SK-MEL-5 (cell line): ENCODE data around the gene SLC17A3. TPM values are rescaled to one million over a fixed set of nuclear protein-coding genes. Genes with fewer than 3 reads are reported as not detected.

Experiments
- DNase-seq: peaks from one replicate; pipeline ENCODE4 v3.0.0-alpha.2; 2016; ENCODE audit warnings: low read depth, low spot score
- in situ Hi-C: cut with HindIII; loops from 2 replicates; pipeline ENCODE4 v1.10.0; 2016; ENCODE audit warnings: low sequenced_read_pairs, high pct_unique_total_duplicates, low pct_unique_long_range_greater_than_20kb
- total RNA-seq: library from RNA; depleted of rRNA; stranded (reverse); fragments of >200 nt; shearing (Covaris generic); gene quantifications from 2 replicates; pipeline ENCODE4 v1.2.3, GENCODE V29; 2014; rRNA removed

Gene SLC17A3
- total RNA-seq, 1 experiment from 2014 or later = not detected

- DNase-seq = no peak
- in situ Hi-C loops = no loop called here
Measured at GRCh38 chr6:25801436-25801835, 72.6 kb downstream of the SLC17A3 start.

Other genes with a start within 250 kb of the SLC17A3 start
- 0.26 TPM in 1 of 2 replicates, not detected in the other for gene SCGN, start 222.0 kb downstream of the SLC17A3 start, total RNA-seq
- gene SLC17A4, start 119.5 kb downstream of the SLC17A3 start, total RNA-seq = not detected in 2 replicates
- gene SLC17A1, start 42.2 kb downstream of the SLC17A3 start, total RNA-seq = not detected in 2 replicates
- gene SLC17A2, start 56.4 kb upstream of the SLC17A3 start, total RNA-seq = not detected in 2 replicates
- 15.0 and 15.7 TPM in 2 replicates for gene TRIM38, start 88.6 kb upstream of the SLC17A3 start, total RNA-seq
- 15.8 and 16.1 TPM in 2 replicates for gene HFE, start 213.2 kb upstream of the SLC17A3 start, total RNA-seq